H1 (cell line): Measurements from ENCODE around the gene ABL1. TPM values are rescaled to one million over a fixed set of nuclear protein-coding genes. Genes with fewer than 3 reads are reported as not detected.
A peak's percentile ranks its signal among the peaks of the same experiment; 100 is the strongest.

Experiments used
- CTCF ChIA-PET: fragments of 300-600 bp; sonication (Branson Sonifier 250); formaldehyde crosslinking; loops from one replicate; lab custom pipeline; 2021; ENCODE audit not compliant: partially characterized antibody; lab: Charles Lee
- POLR2A ChIA-PET: fragments of 300-600 bp; sonication (Branson Sonifier 250); formaldehyde crosslinking; loops from one replicate; lab custom pipeline; 2021; ENCODE audit warnings: inconsistent platforms; ENCODE audit not compliant: partially characterized antibody; lab: Charles Lee
- DNase-seq, 2 experiments: peaks; one replicate each; pipeline versions ENCODE4 v3.0.0 to v3.0.0-alpha.2; 2010 to 2022; ENCODE audit warnings: low spot score in 2 of 2, low read depth in 1 of 2, mixed read lengths in 1 of 2
- FAIRE-seq: peaks from 2 replicates; lab custom pipeline; 2011; peaks lifted over from hg19 to GRCh38; lab: Jason Lieb, UNC
- H2AFZ ChIP-seq: 2 replicates; pipeline ENCODE4 v1.8.1; 2012; ENCODE audit warnings: low read length, inconsistent platforms
- H2AK5ac ChIP-seq: 2 replicates; pipeline ENCODE4 v1.6.1; 2013; ENCODE audit warnings: low read depth, low read length
- H2BK120ac ChIP-seq: replicated peaks from 2 replicates; pipeline ENCODE3; 2013; ENCODE audit warnings: low read depth, low read length, inconsistent platforms
- H2BK12ac ChIP-seq: 2 replicates; pipeline ENCODE4 v1.6.1; 2013; ENCODE audit warnings: low read depth, low read length
- H2BK15ac ChIP-seq: 2 replicates; pipeline ENCODE4 v1.6.1; 2013; ENCODE audit warnings: low read length
- H2BK20ac ChIP-seq: 2 replicates; pipeline ENCODE4 v1.6.1; 2013; ENCODE audit warnings: low read length
- H2BK5ac ChIP-seq: 2 replicates; pipeline ENCODE4 v1.6.1; 2013; ENCODE audit warnings: low read depth, low read length
- H3K14ac ChIP-seq: 2 replicates; pipeline ENCODE4 v1.6.1; 2013; ENCODE audit warnings: inconsistent platforms; ENCODE audit not compliant: insufficient read length
- H3K18ac ChIP-seq: 2 replicates; pipeline ENCODE4 v1.6.1; 2013; ENCODE audit warnings: low read length; ENCODE audit errors: extremely low read depth
- H3K23ac ChIP-seq: 2 replicates; pipeline ENCODE4 v1.6.1; 2013; ENCODE audit warnings: inconsistent platforms; ENCODE audit not compliant: insufficient read length
- H3K23me2 ChIP-seq: 2 replicates; pipeline ENCODE4 v1.6.1; 2013; ENCODE audit warnings: low read depth, low read length
- H3K27ac ChIP-seq: 2 replicates; pipeline ENCODE4 v1.6.1; 2011; ENCODE audit warnings: low read depth, low read length, inconsistent platforms
- H3K27me3 ChIP-seq, 4 experiments: replicated peaks in 1 of 4; 1 replicate in 1 of 4; 2 replicates in 3 of 4; pipeline versions ENCODE4 v1.6.1 to v1.8.1; 2011 to 2013; ENCODE audit warnings: low read length in 3 of 4, mild to moderate bottlenecking in 3 of 4, inconsistent platforms in 2 of 4, mixed read lengths in 2 of 4, moderate library complexity in 1 of 4; ENCODE audit not compliant: control insufficient read depth in 3 of 4, insufficient read depth in 3 of 4; ENCODE audit errors: extremely low read depth in 1 of 4
- H3K36me3 ChIP-seq, 4 experiments: 2 replicates each; pipeline versions ENCODE4 v1.6.1 to v1.8.1; 2011 to 2013; ENCODE audit warnings: mild to moderate bottlenecking in 4 of 4, low read length in 3 of 4, moderate library complexity in 2 of 4, control low read depth in 1 of 4, inconsistent platforms in 1 of 4; ENCODE audit not compliant: insufficient read depth in 4 of 4, control insufficient read depth in 2 of 4
- H3K4ac ChIP-seq: replicated peaks from 2 replicates; pipeline ENCODE3; 2013; ENCODE audit warnings: low read length, low read depth, mixed read lengths, inconsistent platforms; ENCODE audit not compliant: insufficient read length
- H3K4me1 ChIP-seq, 4 experiments: replicated peaks in 1 of 4; 1 replicate in 1 of 4; 2 replicates in 3 of 4; pipeline versions ENCODE4 v1.6.1 to v1.8.1; 2011 to 2013; ENCODE audit warnings: low read length in 3 of 4, inconsistent platforms in 2 of 4, mixed read lengths in 1 of 4; ENCODE audit not compliant: insufficient read depth in 4 of 4, control insufficient read depth in 3 of 4
- H3K4me2 ChIP-seq, 2 experiments: 2 replicates each; pipeline versions ENCODE4 v1.6.1 to v1.8.1; 2011 to 2013; ENCODE audit warnings: low read depth in 2 of 2, low read length in 2 of 2, control low read depth in 1 of 2, inconsistent platforms in 1 of 2, mild to moderate bottlenecking in 1 of 2; ENCODE audit not compliant: insufficient read depth in 1 of 2
- H3K4me3 ChIP-seq, 4 experiments: fragments of 200-600, 300-600 bp in 1 of 4; sonication (generic), shearing (Covaris generic), sonication (Bioruptor Twin) in 1 of 4; 2 replicates each; pipeline versions ENCODE4 v1.5.1 to v1.8.1; 2011 to 2016; ENCODE audit warnings: low read length in 4 of 4, low read depth in 3 of 4, control low read depth in 2 of 4, inconsistent platforms in 2 of 4, mild to moderate bottlenecking in 2 of 4, mixed read lengths in 1 of 4, moderate library complexity in 1 of 4; ENCODE audit not compliant: insufficient read depth in 2 of 4; ENCODE audit errors: extremely low read depth in 1 of 4
- H3K56ac ChIP-seq: replicated peaks from 2 replicates; pipeline ENCODE3; 2013; ENCODE audit warnings: low read depth, mild to moderate bottlenecking, mixed read lengths, low read length, inconsistent platforms; ENCODE audit not compliant: insufficient read length
- H3K79me1 ChIP-seq: 2 replicates; pipeline ENCODE4 v1.6.1; 2013; ENCODE audit warnings: low read depth, low read length, control low read depth
- H3K79me2 ChIP-seq, 2 experiments: 2 replicates each; pipeline versions ENCODE4 v1.6.1 to v1.8.1; 2012 to 2013; ENCODE audit warnings: low read length in 2 of 2, mild to moderate bottlenecking in 2 of 2, inconsistent platforms in 1 of 2; ENCODE audit not compliant: insufficient read depth in 2 of 2, control insufficient read depth in 1 of 2
- H3K9ac ChIP-seq, 4 experiments: replicated peaks in 1 of 4; 1 replicate in 1 of 4; 2 replicates in 3 of 4; pipeline versions ENCODE4 v1.6.1 to v1.8.1; 2011 to 2013; ENCODE audit warnings: low read depth in 3 of 4, low read length in 3 of 4, control low read depth in 2 of 4, mild to moderate bottlenecking in 2 of 4, moderate library complexity in 2 of 4, inconsistent platforms in 1 of 4; ENCODE audit errors: extremely low read depth in 1 of 4
- H3K9me3 ChIP-seq, 2 experiments: 2 replicates each; pipeline versions ENCODE4 v1.6.1 to v1.8.1; 2012 to 2013; ENCODE audit warnings: mild to moderate bottlenecking in 2 of 2, moderate library complexity in 2 of 2, control low read depth in 1 of 2, inconsistent platforms in 1 of 2, low read depth in 1 of 2, low read length in 1 of 2, mixed read lengths in 1 of 2; ENCODE audit not compliant: insufficient read depth in 2 of 2
- H4K20me1 ChIP-seq, 2 experiments: replicated peaks in 1 of 2; 2 replicates each; pipeline versions ENCODE3 to v1.8.1; 2011 to 2013; ENCODE audit warnings: inconsistent platforms in 2 of 2, low read length in 2 of 2, mild to moderate bottlenecking in 1 of 2; ENCODE audit not compliant: insufficient read depth in 2 of 2, control insufficient read depth in 1 of 2
- H4K5ac ChIP-seq: 2 replicates; pipeline ENCODE4 v1.6.1; 2013; ENCODE audit warnings: low read length, low read depth, mixed read lengths, inconsistent platforms; ENCODE audit not compliant: insufficient read length
- H4K8ac ChIP-seq: 2 replicates; pipeline ENCODE4 v1.8.0; 2013; ENCODE audit warnings: mild to moderate bottlenecking, moderate library complexity, low read length, inconsistent platforms; ENCODE audit not compliant: insufficient read depth; ENCODE audit errors: extremely low read depth
- H4K91ac ChIP-seq: replicated peaks from 2 replicates; pipeline ENCODE3; 2013; ENCODE audit warnings: low read length, mixed read lengths, inconsistent platforms; ENCODE audit not compliant: insufficient read length
- BCL11A ChIP-seq, 2 experiments: IDR thresholded peaks; one replicate each; pipeline ENCODE4 v1.6.1; 2011; ENCODE audit warnings: low read depth in 2 of 2, low read length in 2 of 2, mild to moderate bottlenecking in 2 of 2
- CTBP2 ChIP-seq: IDR thresholded peaks from 2 replicates; pipeline ENCODE4 v1.7.0; 2011; ENCODE audit warnings: borderline replicate concordance, mild to moderate bottlenecking, moderate library complexity, mixed read lengths, low read length; ENCODE audit not compliant: insufficient read depth, insufficient read length
- CTCF ChIP-seq, 3 experiments: IDR thresholded peaks; 1 replicate in 2 of 3; 2 replicates in 1 of 3; pipeline versions ENCODE4 v1.5.1 to v1.6.1; 2011; ENCODE audit warnings: low read length in 3 of 3, mild to moderate bottlenecking in 3 of 3, inconsistent platforms in 2 of 3, low read depth in 1 of 3, moderate library complexity in 1 of 3; ENCODE audit not compliant: insufficient read depth in 1 of 3; ENCODE audit errors: control extremely low read depth in 1 of 3
- EZH2 ChIP-seq: fragments of 200-600 bp; sonication (generic); IDR thresholded peaks from 2 replicates; pipeline ENCODE4 v1.7.1; 2012; ENCODE audit warnings: low read depth, mild to moderate bottlenecking, moderate library complexity, low read length, inconsistent platforms; ENCODE audit not compliant: severe bottlenecking
- POU5F1 ChIP-seq: IDR thresholded peaks from 2 replicates; pipeline ENCODE4 v1.6.1; 2011; ENCODE audit warnings: low read depth, mild to moderate bottlenecking, low read length, moderate library complexity
- RAD21 ChIP-seq, 2 experiments: IDR thresholded peaks in 1 of 2; conservative IDR thresholded peaks in 1 of 2; 2 replicates each; pipeline ENCODE4 v1.6.1; 2011; ENCODE audit warnings: low read depth in 2 of 2, low read length in 2 of 2, improper control_type of control experiment in 1 of 2, inconsistent platforms in 1 of 2, mild to moderate bottlenecking in 1 of 2, moderate library complexity in 1 of 2
- SUZ12 ChIP-seq: fragments of 200-600 bp; sonication (generic); IDR thresholded peaks from 2 replicates; pipeline ENCODE4 v1.6.1; 2012; ENCODE audit warnings: mild to moderate bottlenecking, inconsistent platforms, low read length, moderate library complexity, mixed read lengths
- WGBS, 2 experiments: shearing (Covaris generic) in 1 of 2; methylation state at CpG; one replicate each; pipeline versions ENCODE4 v1.1.6 to v1.1.7; 2013 to 2015; ENCODE audit warnings: low lambda C conversion rate in 2 of 2, mixed read lengths in 2 of 2, inconsistent platforms in 1 of 2, low coverage in 1 of 2, missing lambda C conversion rate in 1 of 2; ENCODE audit not compliant: insufficient replicate concordance in 2 of 2, insufficient coverage in 1 of 2, insufficient read length in 1 of 2; ENCODE audit errors: extremely low coverage in 1 of 2, missing lambda C conversion rate in 1 of 2; 5-methylcytosine and 5-hydroxymethylcytosine counted together
- polyA plus RNA-seq, 7 experiments: library from polyadenylated mRNA; depleted of rRNA in 3 of 7; stranded (reverse) in 5 of 7; unstranded in 2 of 7; fragments of >200 nt in 5 of 7; fragments of 200-250 nt in 2 of 7; gene quantifications; 1 replicate in 5 of 7; 2 replicates in 1 of 7; 4 replicates in 1 of 7; pipeline versions ENCODE4 v1.2.1 to v1.2.3, GENCODE V29; 2011 to 2013; ENCODE audit warnings: missing spikeins in 2 of 7, mixed read lengths in 2 of 7
- total RNA-seq: library from RNA; stranded (reverse); fragmentation: NEBNext Ultra II Directional; extraction: Animal tissue kit (Norgen Biotek cat#: 25700); gene quantifications from 2 replicates; pipeline ENCODE4 v1.2.1, GENCODE V29; 2021

The ABL1 gene
- total and polyA plus RNA-seq, 2 of the 8 experiments (the other 6 are each of a cell fraction or from before 2014, with no cell fraction given): 35.3 to 104 TPM

GRCh38 chr9:130932255-130933079 is 97.4 kb downstream of the ABL1 start:
- H2BK15ac ChIP-seq: no peak overlapping the region; the same call in 1 of the 2 replicates
- no peaks in the 10 kb centered on the region for H3K36me3 ChIP-seq
- no peak overlapping the region for H4K91ac ChIP-seq
- no peaks in the 10 kb centered on the region for H3K79me2 ChIP-seq
- peak overlapping the region; percentile 5 to 45; a peak in 3 of 4 replicates for H3K4me2 ChIP-seq
- DNase-seq (no peak), FAIRE-seq (no peak)
- WGBS, 2 experiments: 57% methylated on average over 21 of the region's 21 CpGs; no CpG with 5 or more reads in 1 of the 2 experiments
- CTCF ChIA-PET: interaction anchor here (0.5 to 7.8 kb wide), 22 partner anchors 9 to 779 kb away, joined by 3 to 38 read pairs (median 4); no protein-coding TSS in a partner anchor
- H4K20me1 ChIP-seq: no peaks in the 10 kb centered on the region
- no peak overlapping the region for H3K23ac ChIP-seq
- H2AK5ac ChIP-seq: no peak overlapping the region
- H2AFZ ChIP-seq: no peak overlapping the region
- H2BK20ac ChIP-seq: no peak overlapping the region
- no peak overlapping the region; a peak in 1 of 8 replicates for H3K4me3 ChIP-seq
- H3K79me1 ChIP-seq: no peaks in the 10 kb centered on the region
- H3K56ac ChIP-seq: no peak overlapping the region
- peak in 1 of 2 experiments; percentile 19; a peak in 2 of 4 replicates for TF ChIP-seq RAD21 (IDR thresholded peaks at IDR 0.05 in 1 of 2, conservative IDR thresholded peaks at IDR 0.05 in 1 of 2; ENCODE audit: low read depth in 2 of 2, low read length in 2 of 2)
- no peak for TF ChIP-seq EZH2
- TF ChIP-seq BCL11A (IDR thresholded peaks at IDR 0.05; ENCODE audit: low read depth in 2 of 2, low read length in 2 of 2): no peak
- no peak for TF ChIP-seq SUZ12
- TF ChIP-seq CTCF (IDR thresholded peaks at IDR 0.05; ENCODE audit: control extremely low read depth in 1 of 3, insufficient read depth in 1 of 3, low read depth in 1 of 3, low read length in 3 of 3): peak in 2 of 3 experiments; percentile 11 to 13; a peak in 2 of 4 replicates
- peak; percentile 44 for TF ChIP-seq CTBP2
- 0 out of 2 replicates have a peak, but pooled peaks have one; percentile 39 for TF ChIP-seq POU5F1
- no peak overlapping the region for H3K27ac ChIP-seq
- no peak overlapping the region; the same call in 1 of the 2 replicates for H3K18ac ChIP-seq
- no peak overlapping the region for H2BK120ac ChIP-seq
- no peak overlapping the region; a peak in 1 of 7 replicates for H3K9ac ChIP-seq
- no peak overlapping the region for H4K5ac ChIP-seq
- H3K14ac ChIP-seq: no peak overlapping the region
- peaks cover 8 to 39% (median 27%) of the 10 kb centered on the region in 4 experiments for H3K4me1 ChIP-seq
- POLR2A ChIA-PET: interaction anchor here (0.7 kb wide), 1 partner anchor 289 kb away, joined by 3 read pairs; no protein-coding TSS in a partner anchor
- H3K23me2 ChIP-seq: no peaks in the 10 kb centered on the region
- no peak overlapping the region for H4K8ac ChIP-seq
- peak overlapping the region; percentile 32; the same call in 1 of the 2 replicates for H2BK5ac ChIP-seq
- no peaks in the 10 kb centered on the region for H3K9me3 ChIP-seq
- H3K4ac ChIP-seq: no peak overlapping the region
- no peak overlapping the region for H2BK12ac ChIP-seq
- H3K27me3 ChIP-seq: peaks cover 2 to 5% (median 4%) of the 10 kb centered on the region in 4 experiments; a peak in 5 of 7 replicates
